D721Med (cell line): ENCODE results near the gene CACNB1.

Experiments
- DNase-seq: peaks from one replicate; pipeline ENCODE4 v3.0.0; 2011; ENCODE audit warnings: low spot score; ENCODE audit not compliant: insufficient read length
- FAIRE-seq: peaks from 2 replicates; lab custom pipeline; 2011; peaks lifted over from hg19 to GRCh38; lab: Jason Lieb, UNC
- CTCF ChIP-seq: IDR thresholded peaks from 2 replicates; pipeline ENCODE4 v1.5.1; 2012; ENCODE audit warnings: mild to moderate bottlenecking, control low read depth; ENCODE audit not compliant: insufficient read depth; ENCODE audit errors: missing control alignments

Gene CACNB1

GRCh38 chr17:39151150-39151942, 46.1 kb downstream of the CACNB1 start, which contains the start of gene PLXDC1:
Gene PLXDC1 (minus strand): TSS chr17:39151637. CDS start chr17:39151437, 200 bp downstream.
- DNase-seq (no peak), FAIRE-seq (no peak)
- no peak for TF ChIP-seq CTCF

GRCh38 chr17:39150795-39151149, 46.7 kb downstream of the CACNB1 start:
- no peak for TF ChIP-seq CTCF
- no peak for FAIRE-seq
- DNase-seq: no peak

GRCh38 chr17:39150104-39150634, 47.3 kb downstream of the CACNB1 start:
- FAIRE-seq (no peak), DNase-seq (no peak)
- no peak for TF ChIP-seq CTCF

- FAIRE-seq (no peak), DNase-seq (no peak)
- TF ChIP-seq CTCF: no peak
Measured at GRCh38 chr17:39147221-39148185, 50.0 kb downstream of the CACNB1 start.

GRCh38 chr17:39146273-39146672, 51.2 kb downstream of the CACNB1 start:
- no peak for TF ChIP-seq CTCF
- DNase-seq (no peak), FAIRE-seq (no peak)

- FAIRE-seq: no peak
- no peak for DNase-seq
- TF ChIP-seq CTCF: no peak
Measured at GRCh38 chr17:39145143-39145542, 52.3 kb downstream of the CACNB1 start.
